GM13977 (cell line): ENCODE results near the gene NHSL2.

Source experiments
- DNase-seq: peaks from one replicate; pipeline ENCODE4 v3.0.0; 2012; ENCODE audit warnings: low spot score
- in situ Hi-C: fragments of 300-500 bp; cut with MboI; formaldehyde crosslinking; loops from one replicate; pipeline ENCODE4 v1.12.0; 2022; ENCODE audit warnings: low sequenced_read_pairs, low pct_unique_long_range_greater_than_20kb, mixed read lengths, inconsistent platforms; ENCODE audit not compliant: unreplicated experiment
- TF ChIP-seq, protein P1 (sequence below): IDR thresholded peaks from 2 replicates; pipeline ENCODE4 v1.5.1; 2012; ENCODE audit warnings: mild to moderate bottlenecking, control low read depth; ENCODE audit not compliant: insufficient read depth; ENCODE audit errors: extremely low read depth, missing control alignments

NHSL2 gene

DNA sequence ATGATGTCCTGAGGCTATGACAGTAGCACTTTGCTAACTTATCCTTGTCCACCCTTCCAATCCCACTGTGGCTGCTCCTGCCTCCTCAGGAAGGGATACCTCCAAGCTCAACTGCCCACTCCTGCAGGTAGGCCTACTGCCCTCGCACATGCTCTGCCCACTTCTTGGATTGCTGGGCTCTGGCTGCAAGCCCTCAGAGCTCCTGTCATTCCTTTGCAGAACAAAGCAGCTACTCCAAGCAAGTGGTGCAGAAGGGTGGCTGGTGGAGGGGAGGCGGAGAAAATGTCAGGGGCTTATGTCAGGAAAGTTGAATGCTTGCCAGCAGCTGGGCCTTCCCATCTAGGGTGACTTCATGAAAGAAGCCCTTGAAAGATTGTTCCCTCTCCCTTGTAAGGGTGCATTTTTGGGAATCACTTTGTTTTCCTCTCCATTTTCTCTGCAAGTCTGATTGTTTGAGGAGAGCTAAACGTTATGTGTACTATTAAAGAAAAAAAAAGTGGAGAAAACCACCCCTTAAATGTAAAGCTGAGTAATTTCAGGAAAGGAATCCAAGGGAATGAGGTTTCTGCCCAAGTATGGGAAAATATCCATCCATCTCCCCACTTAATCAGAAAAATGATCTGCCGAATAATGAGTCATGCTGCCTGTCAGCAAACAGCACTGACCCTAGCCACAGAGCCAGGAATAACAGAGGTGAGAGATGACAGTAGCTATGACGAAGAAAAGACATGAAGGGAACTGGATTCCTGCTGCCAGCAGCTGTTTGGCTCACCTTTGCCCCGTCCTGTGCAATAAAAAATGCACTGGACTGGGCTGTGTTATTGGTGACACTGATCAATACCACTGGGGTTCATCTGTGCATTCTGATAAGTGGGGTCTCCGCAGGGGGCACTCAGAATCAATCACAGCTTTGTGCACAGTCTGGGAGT lies 119.1 kb downstream of the NHSL2 start:
- DNase-seq: no peak
- in situ Hi-C loops: loop anchor here (10.0 kb wide), 1 partner anchor 95 kb away; no protein-coding TSS in a partner anchor
- TF ChIP-seq, protein P1, sequence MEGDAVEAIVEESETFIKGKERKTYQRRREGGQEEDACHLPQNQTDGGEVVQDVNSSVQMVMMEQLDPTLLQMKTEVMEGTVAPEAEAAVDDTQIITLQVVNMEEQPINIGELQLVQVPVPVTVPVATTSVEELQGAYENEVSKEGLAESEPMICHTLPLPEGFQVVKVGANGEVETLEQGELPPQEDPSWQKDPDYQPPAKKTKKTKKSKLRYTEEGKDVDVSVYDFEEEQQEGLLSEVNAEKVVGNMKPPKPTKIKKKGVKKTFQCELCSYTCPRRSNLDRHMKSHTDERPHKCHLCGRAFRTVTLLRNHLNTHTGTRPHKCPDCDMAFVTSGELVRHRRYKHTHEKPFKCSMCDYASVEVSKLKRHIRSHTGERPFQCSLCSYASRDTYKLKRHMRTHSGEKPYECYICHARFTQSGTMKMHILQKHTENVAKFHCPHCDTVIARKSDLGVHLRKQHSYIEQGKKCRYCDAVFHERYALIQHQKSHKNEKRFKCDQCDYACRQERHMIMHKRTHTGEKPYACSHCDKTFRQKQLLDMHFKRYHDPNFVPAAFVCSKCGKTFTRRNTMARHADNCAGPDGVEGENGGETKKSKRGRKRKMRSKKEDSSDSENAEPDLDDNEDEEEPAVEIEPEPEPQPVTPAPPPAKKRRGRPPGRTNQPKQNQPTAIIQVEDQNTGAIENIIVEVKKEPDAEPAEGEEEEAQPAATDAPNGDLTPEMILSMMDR: no peak

GRCh38 chrX:72030431-72030830 lies 119.8 kb downstream of the NHSL2 start:
- in situ Hi-C loops: no loop called here
- DNase-seq: no peak
- TF ChIP-seq, protein P1: no peak

DNA sequence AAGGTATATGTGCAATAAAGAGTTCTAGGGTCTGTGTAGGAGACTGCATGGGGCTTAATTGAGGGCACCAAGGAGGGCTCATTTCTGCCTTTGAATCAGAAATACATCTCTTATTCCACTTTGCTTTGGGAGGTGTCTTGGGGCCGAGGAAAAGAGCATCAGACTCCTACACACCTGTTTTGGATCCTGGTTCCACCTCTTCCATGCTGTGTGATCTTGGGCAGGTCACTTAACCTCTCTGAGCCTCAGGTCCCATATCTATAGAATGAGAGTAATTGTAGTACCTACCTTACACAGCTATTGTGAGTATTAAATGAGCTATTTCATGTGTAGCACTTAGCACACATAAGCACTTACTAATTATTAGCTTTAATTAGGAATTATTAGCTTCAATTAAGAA lies 120.5 kb downstream of the NHSL2 start:
- in situ Hi-C loops: no loop called here
- no peak for DNase-seq
- TF ChIP-seq, protein P1: no peak

DNA sequence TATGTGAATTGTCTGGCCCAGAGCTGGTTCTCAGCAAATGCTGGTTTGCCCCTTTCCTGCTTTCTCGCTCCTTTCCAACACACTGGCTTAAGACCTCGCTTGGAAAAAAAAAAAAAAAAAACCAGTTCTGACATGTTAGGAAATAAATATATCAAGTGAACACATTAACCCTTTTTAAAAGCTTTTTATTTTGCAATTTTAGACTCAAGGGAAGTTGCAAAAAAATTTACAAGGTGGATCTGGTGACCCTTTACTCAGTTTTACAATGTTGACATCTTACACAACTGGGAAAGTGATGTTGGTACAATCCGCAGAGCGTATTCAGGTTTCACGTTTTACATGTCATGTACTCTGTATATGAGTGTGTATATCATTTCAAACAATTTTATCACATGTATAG lies 121.0 kb downstream of the NHSL2 start:
- in situ Hi-C loops: no loop called here
- TF ChIP-seq, protein P1: no peak

DNA sequence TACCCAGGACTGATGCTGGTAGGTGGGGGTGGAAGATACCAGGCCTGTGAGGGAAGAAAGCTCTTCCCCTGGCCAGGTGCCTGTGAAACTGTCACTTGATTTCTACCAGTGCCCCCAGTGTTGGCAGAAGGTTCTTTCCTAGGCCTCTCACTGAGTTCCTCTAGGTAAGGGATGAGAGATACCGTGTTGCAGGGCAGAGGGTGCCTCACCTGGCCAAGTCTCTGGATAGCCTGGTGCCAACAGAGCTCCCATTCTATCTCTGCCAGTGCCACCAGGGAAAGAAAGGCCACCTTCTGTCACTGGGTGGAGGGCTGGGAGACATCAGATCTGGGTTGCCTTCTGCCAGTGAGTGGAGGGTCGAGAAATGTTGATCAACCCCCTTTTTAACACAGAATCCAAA lies 127.0 kb downstream of the NHSL2 start:
- DNase-seq: no peak
- in situ Hi-C loops: no loop called here
- TF ChIP-seq, protein P1: no peak

More for the DNA sequence above, 121.0 kb downstream of the NHSL2 start:
- no peak for DNase-seq

GRCh38 chrX:72038016-72038415 lies 127.4 kb downstream of the NHSL2 start:
- DNase-seq: no peak
- in situ Hi-C loops: no loop called here
- TF ChIP-seq, protein P1: no peak
